HepG2 (cell line): ENCODE measurements around the gene C9orf50. TPM values are rescaled to one million over a fixed set of nuclear protein-coding genes. Genes with fewer than 3 reads are reported as not detected.

Experiments used
- ATAC-seq: fragments of 200-7000 bp; cut with Tn5 transposase; 3 replicates; pipeline ENCODE4 v1.9.1; 2020; ENCODE audit warnings: mild to moderate bottlenecking, moderate library complexity
- BruUV-seq: library from RNA; stranded (reverse); fragments of 400-500 nt; replicated peaks from 2 replicates; lab custom pipeline; 2021; lab: Mats Ljungman, UMichigan
- CTCF ChIA-PET: fragments of 300-600 bp; formaldehyde crosslinking; extraction: SDS; loops from one replicate; lab custom pipeline; 2021; ENCODE audit warnings: low total read pairs, inconsistent platforms, low intra/inter-chr PET ratio; lab: Yijun Ruan, JAX
- POLR2A ChIA-PET: fragments of 350-600 bp; sonication (Branson Sonifier 250); formaldehyde crosslinking; loops from one replicate; lab custom pipeline; 2020; ENCODE audit warnings: antibody characterized with exemption, inconsistent platforms; lab: Yijun Ruan, JAX
- DNase-seq: peaks from one replicate; pipeline ENCODE4 v3.0.0-alpha.2; 2015; ENCODE audit warnings: low spot score
- FAIRE-seq: peaks from 3 replicates; lab custom pipeline; 2011; peaks lifted over from hg19 to GRCh38; lab: Jason Lieb, UNC
- H2AFZ ChIP-seq: one replicate; pipeline ENCODE4 v1.6.1; 2011; ENCODE audit warnings: low read length, inconsistent platforms
- H3K27ac ChIP-seq: fragments of 300-600 bp; 3 replicates; pipeline ENCODE4 v1.8.0; 2011; ENCODE audit warnings: mixed run types, mild to moderate bottlenecking, mixed read lengths, low read length, inconsistent platforms; ENCODE audit not compliant: insufficient read depth; ENCODE audit errors: extremely low read length
- H3K27me3 ChIP-seq, 2 experiments: fragments of 200-600 bp in 1 of 2; 2 replicates in 1 of 2; 3 replicates in 1 of 2; pipeline versions ENCODE4 v1.6.0 to v1.8.0; 2011; ENCODE audit warnings: low read length in 2 of 2, mild to moderate bottlenecking in 2 of 2, moderate library complexity in 2 of 2, inconsistent platforms in 1 of 2; ENCODE audit not compliant: insufficient read depth in 2 of 2, control insufficient read depth in 1 of 2
- H3K36me3 ChIP-seq, 2 experiments: fragments of 200-600 bp in 1 of 2; replicated peaks in 1 of 2; 2 replicates in 1 of 2; 3 replicates in 1 of 2; pipeline versions ENCODE4 v1.5.1 to v1.8.0; 2011; ENCODE audit warnings: low read length in 2 of 2, inconsistent platforms in 1 of 2; ENCODE audit not compliant: insufficient read depth in 2 of 2, control insufficient read depth in 1 of 2
- H3K4me1 ChIP-seq: 2 replicates; pipeline ENCODE4 v1.5.1; 2012; ENCODE audit warnings: low read length, inconsistent platforms; ENCODE audit not compliant: insufficient read depth
- H3K4me2 ChIP-seq: 2 replicates; pipeline ENCODE4 v1.6.0; 2011; ENCODE audit warnings: low read depth, low read length, inconsistent platforms
- H3K4me3 ChIP-seq, 3 experiments: fragments of 200-600 bp in 1 of 3; sonication (generic), shearing (Covaris generic) in 1 of 3; replicated peaks in 1 of 3; 2 replicates each; pipeline ENCODE4 v1.5.1; 2011 to 2016; ENCODE audit warnings: low read length in 3 of 3, inconsistent platforms in 2 of 3, low read depth in 2 of 3, mild to moderate bottlenecking in 2 of 3, control low read depth in 1 of 3, mixed read lengths in 1 of 3; ENCODE audit not compliant: insufficient read depth in 1 of 3
- H3K79me2 ChIP-seq: one replicate; pipeline ENCODE4 v1.6.1; 2011; ENCODE audit warnings: low read length, inconsistent platforms; ENCODE audit not compliant: insufficient read depth
- H3K9ac ChIP-seq: 2 replicates; pipeline ENCODE4 v1.6.0; 2011; ENCODE audit warnings: mild to moderate bottlenecking, low read depth, low read length, inconsistent platforms; ENCODE audit not compliant: insufficient read depth
- H3K9me3 ChIP-seq: 2 replicates; pipeline ENCODE4 v1.5.1; 2012; ENCODE audit warnings: mild to moderate bottlenecking, low read length
- H4K20me1 ChIP-seq: 2 replicates; pipeline ENCODE4 v1.6.0; 2011; ENCODE audit warnings: inconsistent platforms, mild to moderate bottlenecking, low read length, moderate library complexity; ENCODE audit not compliant: insufficient read depth
- ARID2 ChIP-seq: sonication (generic); formaldehyde crosslinking; IDR thresholded peaks from 2 replicates; pipeline ENCODE4 v1.8.1; 2022; ENCODE audit warnings: mild to moderate bottlenecking, missing genetic modification reagents, borderline replicate concordance
- BRF2 ChIP-seq: sonication (generic); formaldehyde crosslinking; IDR thresholded peaks from 2 replicates; pipeline ENCODE4 v1.8.1; 2022; ENCODE audit warnings: mild to moderate bottlenecking, missing genetic modification reagents
- PATZ1 ChIP-seq: sonication (generic); formaldehyde crosslinking; IDR thresholded peaks from 2 replicates; pipeline ENCODE4 v1.4.0; 2020; ENCODE audit warnings: missing genetic modification reagents
- PHF8 ChIP-seq: sonication (generic); formaldehyde crosslinking; IDR thresholded peaks from 2 replicates; pipeline ENCODE4 v1.5.0; 2020; ENCODE audit warnings: missing genetic modification reagents
- POLR2G ChIP-seq: fragments of 200-400 bp; formaldehyde crosslinking; IDR thresholded peaks from 2 replicates; pipeline ENCODE4 v1.6.1; 2018; ENCODE audit warnings: mild to moderate bottlenecking, low read depth, low read length, moderate library complexity
- PTBP1 ChIP-seq: fragments of 200-400 bp; formaldehyde crosslinking; IDR thresholded peaks from 2 replicates; pipeline ENCODE4 v1.6.1; 2018; ENCODE audit warnings: low read length, low read depth; ENCODE audit not compliant: poor library complexity, severe bottlenecking
- RCOR2 ChIP-seq: IDR thresholded peaks from 2 replicates; pipeline ENCODE4 v1.6.1; 2016; ENCODE audit warnings: missing biosample characterization, missing genetic modification reagents
- ZBTB20 ChIP-seq: sonication (generic); formaldehyde crosslinking; IDR thresholded peaks from 2 replicates; pipeline ENCODE4 v1.8.1; 2023; ENCODE audit warnings: missing genetic modification reagents, low read depth, mild to moderate bottlenecking, borderline replicate concordance
- ZFYVE20 ChIP-seq: sonication (generic); formaldehyde crosslinking; IDR thresholded peaks from 2 replicates; pipeline ENCODE4 v1.8.0; 2023; ENCODE audit warnings: low read depth, mild to moderate bottlenecking, moderate library complexity, missing genetic modification reagents, borderline replicate concordance
- ZNF639 ChIP-seq: conservative IDR thresholded peaks from 2 replicates; pipeline ENCODE4 v1.6.1; 2018; ENCODE audit warnings: missing genetic modification reagents
- WGBS: methylation state at CpG from one replicate; pipeline ENCODE4 v1.1.6; 2017; ENCODE audit warnings: low lambda C conversion rate; 5-methylcytosine and 5-hydroxymethylcytosine counted together
- in situ Hi-C: cut with HindIII; loops from 2 replicates; pipeline ENCODE4 v1.10.0; 2017; ENCODE audit warnings: low pct_unique_long_range_greater_than_20kb; ENCODE audit not compliant: extremely low pct_ligation_motif_present
- intact Hi-C: fragments of 100-400 bp; cut with micrococcal nuclease; formaldehyde crosslinking; loops from one replicate; pipeline ENCODE4 v1.10.0; 2022; ENCODE audit not compliant: unreplicated experiment
- polyA plus RNA-seq, 8 experiments: library from polyadenylated mRNA; depleted of rRNA in 3 of 8; stranded (reverse) in 7 of 8; unstranded in 1 of 8; fragments of >200 nt; fragmentation: Illumina TruSeq in 4 of 8; extraction: Trizol in 4 of 8; gene quantifications; 2 replicates each; pipeline versions ENCODE4 v1.2.1 to v1.2.3, GENCODE V29; 2011 to 2016; ENCODE audit warnings: low read depth in 4 of 8, missing spikeins in 1 of 8, mixed read lengths in 1 of 8; ENCODE audit not compliant: insufficient read depth in 1 of 8
- total RNA-seq, 5 experiments: library from RNA; depleted of rRNA; stranded (reverse); fragments of >200 nt; fragmentation: Illumina TruSeq; extraction: Trizol; gene quantifications; 2 replicates each; pipeline ENCODE4 v1.2.3, GENCODE V29; 2016; ENCODE audit warnings: low read depth in 1 of 5
- TF ChIP-seq, protein P1 (sequence below): sonication (generic); formaldehyde crosslinking; IDR thresholded peaks from 2 replicates; pipeline ENCODE4 v1.4.0; 2020; ENCODE audit warnings: missing genetic modification reagents, mild to moderate bottlenecking, borderline replicate concordance

Gene C9orf50
- total and polyA plus RNA-seq, 2 of the 13 experiments (the other 11 are each of a cell fraction or from before 2014, with no cell fraction given): not detected

DNA sequence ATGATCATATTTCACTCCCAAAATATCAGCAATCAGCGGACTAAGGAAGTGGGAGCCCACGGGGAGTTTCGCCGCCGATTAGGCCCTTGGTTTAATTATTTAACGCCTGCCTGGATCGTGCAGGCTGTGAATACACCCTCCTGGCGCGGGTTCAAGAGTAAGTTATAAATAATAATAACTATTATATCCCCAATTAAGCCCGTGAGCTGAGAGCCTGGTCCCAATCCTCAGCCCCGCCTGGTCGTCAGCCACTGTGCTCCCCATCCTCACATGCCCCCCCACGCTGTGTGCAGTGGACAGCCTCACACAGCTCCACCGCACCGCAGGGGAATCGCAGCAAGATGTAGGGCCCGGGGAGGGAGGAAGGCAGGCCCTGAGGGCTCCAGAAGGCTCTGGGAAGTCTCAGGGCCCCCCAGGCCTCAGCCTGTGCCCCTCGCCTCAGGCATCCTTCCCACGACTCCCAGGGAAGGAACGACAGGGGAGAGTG, 33.7 kb upstream of the C9orf50 start:
- no peak for ATAC-seq
- no peak for DNase-seq
- Histone ChIP-seq H3K36me3 (no peaks in the 10 kb centered on the region), H3K4me3 (no peak overlapping the region), H3K27me3 (peaks cover 9 to 37% of the 10 kb centered on the region in 2 experiments; a peak in 4 of 5 replicates), H3K79me2 (no peaks in the 10 kb centered on the region), H3K4me2 (no peak overlapping the region), H3K4me1 (peaks cover 13% of the 10 kb centered on the region), H3K27ac (no peak overlapping the region), H2AFZ (no peak overlapping the region), H3K9me3 (no peaks in the 10 kb centered on the region), H4K20me1 (no peaks in the 10 kb centered on the region), H3K9ac (no peak overlapping the region)
- FAIRE-seq: no peak
- in situ Hi-C loops: no loop called here
- 18% methylated on average over 15 of the region's 20 CpGs for WGBS
- ChIA-PET CTCF (no interaction called here), POLR2A (no interaction called here)
- no TSS peak for BruUV-seq
- intact Hi-C loops: no loop called here
- TF ChIP-seq PTBP1 (no peak), ZNF639 (no peak), RCOR2 (CRISPR knock-in tag) (no peak), POLR2G (no peak), ARID2 (CRISPR knock-in tag) (no peak), ZBTB20 (CRISPR knock-in tag) (no peak), PHF8 (CRISPR knock-in tag) (no peak), ZFYVE20 (no peak), BRF2 (CRISPR knock-in tag) (no peak), PATZ1 (CRISPR knock-in tag) (no peak)
- TF ChIP-seq, protein P1, sequence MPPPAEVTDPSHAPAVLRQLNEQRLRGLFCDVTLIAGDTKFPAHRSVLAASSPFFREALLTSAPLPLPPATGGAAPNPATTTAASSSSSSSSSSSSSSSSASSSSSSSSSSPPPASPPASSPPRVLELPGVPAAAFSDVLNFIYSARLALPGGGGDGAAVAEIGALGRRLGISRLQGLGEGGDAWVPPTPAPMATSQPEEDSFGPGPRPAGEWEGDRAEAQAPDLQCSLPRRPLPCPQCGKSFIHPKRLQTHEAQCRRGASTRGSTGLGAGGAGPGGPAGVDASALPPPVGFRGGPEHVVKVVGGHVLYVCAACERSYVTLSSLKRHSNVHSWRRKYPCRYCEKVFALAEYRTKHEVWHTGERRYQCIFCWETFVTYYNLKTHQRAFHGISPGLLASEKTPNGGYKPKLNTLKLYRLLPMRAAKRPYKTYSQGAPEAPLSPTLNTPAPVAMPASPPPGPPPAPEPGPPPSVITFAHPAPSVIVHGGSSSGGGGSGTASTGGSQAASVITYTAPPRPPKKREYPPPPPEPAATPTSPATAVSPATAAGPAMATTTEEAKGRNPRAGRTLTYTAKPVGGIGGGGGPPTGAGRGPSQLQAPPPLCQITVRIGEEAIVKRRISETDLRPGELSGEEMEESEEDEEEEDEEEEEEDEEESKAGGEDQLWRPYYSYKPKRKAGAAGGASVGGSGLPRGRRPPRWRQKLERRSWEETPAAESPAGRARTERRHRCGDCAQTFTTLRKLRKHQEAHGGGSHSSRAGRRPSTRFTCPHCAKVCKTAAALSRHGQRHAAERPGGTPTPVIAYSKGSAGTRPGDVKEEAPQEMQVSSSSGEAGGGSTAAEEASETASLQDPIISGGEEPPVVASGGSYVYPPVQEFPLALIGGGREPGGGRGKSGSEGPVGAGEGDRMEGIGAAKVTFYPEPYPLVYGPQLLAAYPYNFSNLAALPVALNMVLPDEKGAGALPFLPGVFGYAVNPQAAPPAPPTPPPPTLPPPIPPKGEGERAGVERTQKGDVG (CRISPR knock-in tag): no peak
